ENCODE results near the gene CINP. TPM values are rescaled to one million over a fixed set of nuclear protein-coding genes. Genes with fewer than 3 reads are reported as not detected.

CINP gene
- total RNA-seq, 1 donor, result 51.8 TPM

DNA sequence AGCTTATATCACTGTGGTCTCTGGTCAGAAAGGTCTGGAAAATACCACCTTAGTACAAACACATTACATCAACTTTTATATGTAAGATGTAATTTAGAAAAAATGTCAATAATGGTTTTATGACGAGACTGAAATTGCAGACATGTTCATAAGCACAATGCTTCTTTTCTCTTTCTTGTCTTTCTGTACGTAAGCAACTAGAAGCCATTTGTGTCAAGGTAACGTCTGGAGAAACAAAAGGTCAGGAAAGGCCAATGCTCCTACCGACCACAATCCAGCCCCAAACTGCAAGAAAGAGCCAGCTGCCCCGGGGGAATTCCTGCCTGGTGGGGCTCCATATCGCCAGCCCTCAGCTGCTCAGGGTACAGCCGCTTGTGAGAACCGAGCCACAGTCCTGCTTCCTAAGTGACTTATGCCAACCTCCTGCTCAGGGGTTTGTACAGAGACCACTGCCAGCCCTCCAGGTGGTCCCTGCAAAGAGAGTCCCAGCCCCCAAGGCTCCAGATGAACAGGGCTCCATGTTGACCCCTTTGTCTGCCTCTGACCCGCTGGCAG lies 36.8 kb downstream of the CINP start:
- TF ChIP-seq, protein P1, sequence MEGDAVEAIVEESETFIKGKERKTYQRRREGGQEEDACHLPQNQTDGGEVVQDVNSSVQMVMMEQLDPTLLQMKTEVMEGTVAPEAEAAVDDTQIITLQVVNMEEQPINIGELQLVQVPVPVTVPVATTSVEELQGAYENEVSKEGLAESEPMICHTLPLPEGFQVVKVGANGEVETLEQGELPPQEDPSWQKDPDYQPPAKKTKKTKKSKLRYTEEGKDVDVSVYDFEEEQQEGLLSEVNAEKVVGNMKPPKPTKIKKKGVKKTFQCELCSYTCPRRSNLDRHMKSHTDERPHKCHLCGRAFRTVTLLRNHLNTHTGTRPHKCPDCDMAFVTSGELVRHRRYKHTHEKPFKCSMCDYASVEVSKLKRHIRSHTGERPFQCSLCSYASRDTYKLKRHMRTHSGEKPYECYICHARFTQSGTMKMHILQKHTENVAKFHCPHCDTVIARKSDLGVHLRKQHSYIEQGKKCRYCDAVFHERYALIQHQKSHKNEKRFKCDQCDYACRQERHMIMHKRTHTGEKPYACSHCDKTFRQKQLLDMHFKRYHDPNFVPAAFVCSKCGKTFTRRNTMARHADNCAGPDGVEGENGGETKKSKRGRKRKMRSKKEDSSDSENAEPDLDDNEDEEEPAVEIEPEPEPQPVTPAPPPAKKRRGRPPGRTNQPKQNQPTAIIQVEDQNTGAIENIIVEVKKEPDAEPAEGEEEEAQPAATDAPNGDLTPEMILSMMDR (IDR thresholded peaks at IDR 0.05; ENCODE audit: insufficient read depth, low read depth, low read length), result no peak
- peak; percentile 29 for DNase-seq (ENCODE audit: low read depth)
- no peak overlapping the region for H3K4me3 ChIP-seq (ENCODE audit: low read depth, low read length)

DNA sequence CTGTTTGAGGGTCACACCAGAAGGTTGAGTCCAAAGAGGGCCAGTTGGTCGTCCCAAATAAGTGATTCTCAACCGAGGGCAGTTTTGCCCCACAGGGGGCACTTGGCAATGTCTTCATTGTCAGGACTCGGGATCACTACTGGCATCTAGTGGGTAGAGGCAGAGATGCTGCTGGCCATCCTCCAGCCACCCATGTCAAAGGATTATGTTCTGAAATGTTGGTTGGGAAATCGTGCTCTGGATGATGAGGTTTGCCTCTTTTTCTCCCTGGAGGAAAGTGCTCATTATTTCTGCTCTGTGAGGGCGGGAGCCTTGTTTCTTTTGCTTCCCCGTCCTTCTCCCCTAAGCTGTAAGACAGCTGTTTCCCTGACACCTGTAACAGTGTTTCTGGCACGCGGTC lies 39.6 kb downstream of the CINP start:
- DNase-seq (ENCODE audit: low read depth), result peak; percentile 84
- no peak overlapping the region for H3K4me3 ChIP-seq (ENCODE audit: low read depth, low read length)
- TF ChIP-seq, protein P1 (IDR thresholded peaks at IDR 0.05; ENCODE audit: insufficient read depth, low read depth, low read length), result peak; percentile 71

DNA sequence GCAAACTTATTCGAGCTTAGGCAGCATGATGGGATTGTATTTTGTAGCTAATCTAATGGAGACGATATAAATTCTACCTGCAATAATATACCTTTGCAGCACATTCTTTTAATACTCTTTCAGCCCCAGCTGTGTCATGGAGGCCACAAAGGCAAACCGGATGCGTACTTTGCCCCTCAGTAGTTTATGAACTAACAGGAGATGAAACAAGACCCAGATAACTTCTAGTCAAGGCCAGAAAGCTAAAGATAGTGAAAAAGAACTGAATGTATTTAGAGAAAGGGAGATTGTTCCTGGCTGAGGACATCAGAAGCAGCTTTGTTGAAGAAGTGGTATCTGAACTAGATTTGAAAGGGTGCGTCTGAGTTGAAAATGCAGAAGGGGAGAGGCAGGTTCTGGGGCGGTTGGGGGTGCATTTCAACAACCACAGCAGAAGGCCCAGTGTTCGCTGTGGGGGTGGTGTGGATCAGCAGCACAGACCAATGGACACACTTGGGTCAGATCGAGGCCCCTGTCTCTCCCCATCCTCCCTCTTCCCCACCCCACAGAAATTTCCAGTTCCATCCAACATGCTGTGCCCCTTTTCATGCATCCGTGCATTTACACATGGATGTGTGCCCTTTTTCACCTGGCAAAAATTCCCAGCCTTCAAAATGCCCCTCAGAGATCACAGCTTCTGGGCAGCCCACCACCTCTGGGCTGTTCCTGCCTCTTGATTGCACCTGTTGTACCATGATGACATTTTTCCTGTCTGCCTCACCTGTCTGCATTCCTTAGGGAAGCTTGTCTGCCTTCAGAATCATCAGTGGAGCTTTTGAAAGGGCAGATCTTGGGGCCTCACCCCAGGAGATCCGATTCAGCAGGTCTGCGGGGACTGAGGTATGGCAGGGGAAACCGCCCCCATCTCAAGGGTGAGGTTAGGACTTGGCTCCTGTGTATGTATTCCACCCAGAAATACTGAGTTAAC lies 41.0 kb downstream of the CINP start:
- H3K4me3 ChIP-seq (ENCODE audit: low read depth, low read length), result no peak overlapping the region
- no peak for DNase-seq (ENCODE audit: low read depth)
- TF ChIP-seq, protein P1 (IDR thresholded peaks at IDR 0.05; ENCODE audit: insufficient read depth, low read depth, low read length), result no peak

DNA sequence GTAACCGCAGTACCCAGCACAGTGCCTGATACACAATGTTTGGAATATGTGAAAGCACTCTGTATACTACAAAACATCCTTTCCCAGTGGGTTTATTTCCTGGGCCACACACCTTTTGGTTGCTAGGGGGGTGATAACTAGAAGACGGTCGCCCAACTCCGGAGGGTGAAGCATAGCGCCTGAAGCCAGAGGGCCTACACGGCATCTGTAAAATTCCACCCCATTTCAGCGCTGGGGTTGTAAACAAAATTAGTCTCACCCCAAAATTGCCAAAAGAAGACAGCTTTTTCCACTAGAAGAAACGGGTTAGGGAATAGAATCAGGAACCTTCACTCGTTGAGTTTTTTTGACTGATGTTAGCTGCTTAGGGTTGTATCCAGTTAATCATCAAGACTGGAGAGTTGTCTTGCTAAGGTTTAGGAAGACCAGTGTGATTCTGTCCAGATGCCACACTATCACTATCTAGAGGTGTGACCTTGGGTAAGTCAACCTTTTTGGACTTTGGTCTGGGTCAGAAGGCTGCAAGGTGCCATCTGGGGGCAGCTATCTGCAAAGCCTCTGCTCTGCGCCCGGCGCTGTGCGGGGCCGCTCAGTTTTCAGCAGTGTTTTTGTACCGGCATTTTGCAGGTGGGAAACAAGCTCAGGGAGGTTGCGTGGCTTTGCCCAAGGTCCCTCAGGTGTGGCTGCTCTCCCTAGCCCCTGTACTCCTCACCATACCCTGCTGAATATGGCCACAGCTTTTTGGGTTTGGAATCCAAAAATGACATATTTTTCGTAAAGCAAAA lies 41.8 kb downstream of the CINP start:
- TF ChIP-seq, protein P1 (IDR thresholded peaks at IDR 0.05; ENCODE audit: insufficient read depth, low read depth, low read length), result no peak
- no peak for DNase-seq (ENCODE audit: low read depth)
- peak overlapping the region; percentile 78 for H3K4me3 ChIP-seq (ENCODE audit: low read depth, low read length)

DNA sequence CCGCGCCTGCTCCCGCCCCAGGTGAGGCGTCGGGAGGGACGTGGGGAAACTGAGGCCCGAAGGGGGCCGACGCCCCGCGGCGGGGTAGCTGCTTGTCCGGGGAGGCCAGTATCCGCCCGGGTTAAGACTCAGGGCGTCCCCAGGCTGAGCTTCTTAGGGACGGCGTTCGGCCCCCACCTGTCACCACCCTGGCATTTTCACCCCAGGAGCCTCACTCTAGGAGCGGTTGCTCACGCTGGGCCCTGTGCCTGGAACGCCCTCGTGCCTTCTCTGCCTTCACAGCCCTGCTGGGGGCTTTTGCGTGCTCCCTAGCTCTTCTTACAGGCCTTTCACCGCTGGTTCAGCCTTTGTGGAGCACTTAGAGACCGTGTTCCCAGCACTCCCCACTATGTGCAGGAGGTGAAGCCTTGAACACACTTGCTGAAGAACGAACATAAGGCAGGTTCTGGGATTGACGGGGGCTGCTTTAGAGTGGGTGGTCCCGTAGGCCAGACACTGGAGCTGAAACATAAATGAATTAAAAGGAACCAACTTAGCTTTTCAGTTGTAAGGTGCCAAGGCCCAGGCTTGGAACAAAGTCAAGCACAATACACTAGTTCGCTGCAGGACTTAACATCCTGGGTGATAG lies 42.5 kb downstream of the CINP start:
- TF ChIP-seq, protein P1 (IDR thresholded peaks at IDR 0.05; ENCODE audit: insufficient read depth, low read depth, low read length), result no peak
- peak overlapping the region; percentile 78 for H3K4me3 ChIP-seq (ENCODE audit: low read depth, low read length)
- peak; percentile 58 for DNase-seq (ENCODE audit: low read depth)

DNA sequence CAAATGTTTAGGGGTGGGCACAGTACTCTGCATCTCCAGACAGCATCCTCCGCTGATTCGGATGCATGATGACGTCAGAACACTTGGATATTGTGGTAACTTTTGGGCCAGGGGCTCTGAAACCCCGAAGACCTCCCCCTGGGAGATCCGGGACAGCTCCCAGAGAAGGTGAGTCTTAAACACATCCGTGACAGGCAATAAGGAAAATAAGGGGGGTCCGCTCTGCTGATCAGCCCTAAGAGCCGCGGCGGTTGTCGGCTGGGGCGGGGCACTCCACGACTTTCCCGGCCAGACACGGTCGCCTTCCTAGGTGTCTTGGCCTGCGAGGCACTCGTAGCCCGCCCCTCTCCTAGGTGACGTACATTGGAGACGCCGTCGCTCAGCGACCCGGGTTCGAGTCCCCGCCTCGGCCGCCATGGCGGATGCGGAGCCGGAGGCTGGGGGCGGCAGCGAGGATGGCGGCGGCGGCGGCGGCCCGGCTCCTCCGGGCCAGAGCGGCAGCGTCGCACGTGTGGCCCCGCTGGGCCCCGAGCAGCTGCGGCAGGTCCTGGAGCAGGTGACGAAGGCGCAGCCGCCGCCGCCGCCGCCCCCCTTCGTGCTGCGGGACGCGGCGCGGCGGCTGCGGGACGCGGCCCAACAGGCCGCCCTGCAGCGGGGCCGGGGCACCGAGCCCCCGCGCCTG lies 43.2 kb downstream of the CINP start, which contains the start of gene ZNF839:
Gene ZNF839 (plus strand): TSS at position 396 of the 682 bp plus-strand sequence. CDS start 20 bp downstream, at position 416.
- peak; percentile 89 for DNase-seq (ENCODE audit: low read depth)
- TF ChIP-seq, protein P1 (IDR thresholded peaks at IDR 0.05; ENCODE audit: insufficient read depth, low read depth, low read length), result no peak
- H3K4me3 ChIP-seq (ENCODE audit: low read depth, low read length), result peak within 1 kb of the TSS; percentile 78
